Hepatocyte (in vitro differentiated cells): Measurements from ENCODE around the gene PLXNA3. TPM values are rescaled to one million over a fixed set of nuclear protein-coding genes. Genes with fewer than 3 reads are reported as not detected.

ENCODE experiments used
- DNase-seq: peaks from one replicate; pipeline ENCODE4 v3.0.0-alpha.2; 2016; ENCODE audit warnings: low spot score
- H2AFZ ChIP-seq: fragments of 200-600 bp; sonication (generic); 2 replicates; pipeline ENCODE4 v1.6.0; 2016; ENCODE audit warnings: antibody characterized with exemption, mild to moderate bottlenecking
- H3K27ac ChIP-seq: fragments of 200-600 bp; sonication (generic); 2 replicates; pipeline ENCODE4 v1.5.1; 2016; ENCODE audit warnings: mild to moderate bottlenecking
- H3K27me3 ChIP-seq: fragments of 200-600 bp; sonication (generic); 2 replicates; pipeline ENCODE4 v1.6.1; 2016
- H3K36me3 ChIP-seq: fragments of 200-600 bp; sonication (generic); replicated peaks from 2 replicates; pipeline ENCODE4 v1.5.1; 2016; ENCODE audit warnings: low read depth; ENCODE audit not compliant: insufficient read depth
- H3K4me1 ChIP-seq: fragments of 200-600 bp; sonication (generic); 2 replicates; pipeline ENCODE4 v1.5.1; 2016; ENCODE audit warnings: mild to moderate bottlenecking, moderate library complexity; ENCODE audit not compliant: insufficient read depth
- H3K4me2 ChIP-seq: fragments of 200-600 bp; sonication (generic); 2 replicates; pipeline ENCODE4 v1.6.0; 2016
- H3K4me3 ChIP-seq: fragments of 200-600 bp; sonication (generic); 2 replicates; pipeline ENCODE4 v1.5.1; 2016; ENCODE audit warnings: mild to moderate bottlenecking
- H3K79me2 ChIP-seq: fragments of 200-600 bp; sonication (generic); 2 replicates; pipeline ENCODE4 v1.6.0; 2017; ENCODE audit warnings: mild to moderate bottlenecking
- H3K9me2 ChIP-seq: fragments of 200-600 bp; sonication (generic); replicated peaks from 2 replicates; pipeline ENCODE4 v1.6.0; 2017; ENCODE audit warnings: mild to moderate bottlenecking; ENCODE audit not compliant: insufficient read depth
- H3K9me3 ChIP-seq: fragments of 200-600 bp; sonication (generic); 2 replicates; pipeline ENCODE4 v1.5.1; 2016; ENCODE audit warnings: low read depth, mild to moderate bottlenecking
- H4K20me1 ChIP-seq: fragments of 200-600 bp; sonication (generic); 2 replicates; pipeline ENCODE4 v1.6.0; 2016; ENCODE audit warnings: mild to moderate bottlenecking; ENCODE audit not compliant: insufficient read depth, poor library complexity, severe bottlenecking
- EZH2 ChIP-seq: fragments of 200-600 bp; sonication (generic); IDR thresholded peaks from 2 replicates; pipeline ENCODE4 v1.6.1; 2016; ENCODE audit warnings: antibody characterized with exemption, mild to moderate bottlenecking, borderline replicate concordance
- EZH2phosphoT487 ChIP-seq: fragments of 200-600 bp; sonication (generic); IDR thresholded peaks from one replicate; pipeline ENCODE4 v1.6.1; 2018; ENCODE audit warnings: antibody characterized with exemption, mild to moderate bottlenecking, low read depth, moderate library complexity; ENCODE audit not compliant: unreplicated experiment, severe bottlenecking
- WGBS: methylation state at CpG from one replicate; pipeline ENCODE4 v1.1.6; 2016; ENCODE audit warnings: low lambda C conversion rate; ENCODE audit errors: missing lambda C conversion rate; 5-methylcytosine and 5-hydroxymethylcytosine counted together
- polyA plus RNA-seq: library from polyadenylated mRNA; unstranded; fragments of >200 nt; fragmentation: Nextera tagmentation; extraction: Ambion mirVana; gene quantifications from 2 replicates; pipeline ENCODE4 v1.2.1, GENCODE V29; 2016
- total RNA-seq: library from RNA; depleted of rRNA; stranded (reverse); fragments of >200 nt; gene quantifications from 2 replicates; pipeline ENCODE4 v1.2.3, GENCODE V29; 2014
- TF ChIP-seq, protein P1 (sequence below): fragments of 200-600 bp; sonication (generic); IDR thresholded peaks from 2 replicates; pipeline ENCODE4 v1.5.1; 2016; ENCODE audit warnings: antibody characterized with exemption, mild to moderate bottlenecking; ENCODE audit not compliant: poor library complexity

Gene PLXNA3
- total and polyA plus RNA-seq, 2 experiments from 2014 or later: 14.1 to 28.7 TPM

DNA sequence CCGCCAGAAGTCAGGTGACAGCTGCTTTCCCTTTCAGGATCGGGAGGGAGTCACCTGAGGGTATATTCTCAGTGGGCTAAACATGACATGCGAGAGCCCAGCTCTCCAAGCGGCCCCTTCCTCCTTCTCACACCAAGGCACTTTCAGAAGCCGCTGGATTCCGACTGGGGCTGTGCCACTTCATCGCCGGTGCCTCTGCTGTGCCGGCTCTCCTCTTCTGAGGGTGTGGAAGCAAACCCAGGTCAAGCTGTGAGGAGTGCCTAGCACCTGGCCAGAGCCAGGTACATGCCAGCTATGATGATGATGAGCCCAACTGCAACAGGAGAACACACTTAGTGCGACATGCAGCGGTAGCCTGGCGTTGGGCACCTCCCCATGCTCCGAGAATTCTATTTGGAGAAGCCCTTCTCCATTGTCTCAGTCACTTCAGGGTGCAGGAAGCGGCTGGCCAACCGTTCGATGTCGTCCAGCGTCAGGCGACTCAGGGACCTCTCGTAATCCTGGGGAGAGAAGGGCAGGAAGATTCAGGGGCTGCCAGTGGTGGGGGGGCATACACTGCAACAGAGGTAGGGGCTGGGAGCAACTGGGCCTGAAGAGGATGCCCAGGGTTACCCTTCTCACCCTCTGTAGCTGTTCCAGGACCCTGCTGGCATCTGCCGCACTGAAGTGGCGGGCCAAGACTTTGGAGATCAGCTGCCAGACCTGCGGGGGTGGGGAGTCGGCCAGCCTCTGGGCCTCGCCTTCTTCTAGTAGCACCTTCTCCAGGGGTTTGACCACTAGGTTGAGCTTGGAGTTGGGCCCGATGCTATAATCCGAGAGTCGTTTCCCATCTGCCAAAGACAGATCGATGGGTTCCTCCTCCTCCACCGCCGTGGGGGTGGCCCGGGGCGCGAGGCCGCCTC, 27.3 kb downstream of the PLXNA3 start:
- Histone ChIP-seq H3K27ac (peak overlapping the region; percentile 81), H3K9me2 (no peaks in the 10 kb centered on the region), H3K36me3 (no peaks in the 10 kb centered on the region), H3K4me3 (no peak overlapping the region), H3K9me3 (no peaks in the 10 kb centered on the region), H3K27me3 (no peaks in the 10 kb centered on the region), H3K4me2 (peak overlapping the region; percentile 80), H2AFZ (no peak overlapping the region), H3K79me2 (peaks cover 5% of the 10 kb centered on the region), H3K4me1 (peaks cover 2% of the 10 kb centered on the region), H4K20me1 (no peaks in the 10 kb centered on the region)
- no peak for DNase-seq
- WGBS: 84% methylated on average over 34 of the region's 35 CpGs
- no peak for TF ChIP-seq EZH2

DNA sequence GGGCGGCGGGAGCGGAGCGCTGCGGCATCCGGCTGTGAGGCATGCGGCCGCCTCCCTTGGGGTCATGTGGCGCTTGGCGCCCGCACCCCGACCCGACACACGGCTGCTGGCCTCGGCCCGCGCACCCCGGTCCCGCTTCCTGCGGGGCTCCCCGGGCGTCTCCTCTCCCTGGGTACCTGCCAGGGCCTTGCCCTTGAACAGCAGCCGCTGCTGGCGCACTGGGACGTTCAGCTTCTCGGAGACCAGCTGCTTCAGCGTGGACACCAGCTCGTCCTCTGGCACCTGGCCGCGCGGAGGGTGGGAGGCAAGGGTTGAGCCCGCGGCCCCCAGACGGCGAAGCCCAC, 27.9 kb downstream of the PLXNA3 start:
- TF ChIP-seq EZH2phosphoT487 (no peak), EZH2 (no peak)
- TF ChIP-seq, protein P1, sequence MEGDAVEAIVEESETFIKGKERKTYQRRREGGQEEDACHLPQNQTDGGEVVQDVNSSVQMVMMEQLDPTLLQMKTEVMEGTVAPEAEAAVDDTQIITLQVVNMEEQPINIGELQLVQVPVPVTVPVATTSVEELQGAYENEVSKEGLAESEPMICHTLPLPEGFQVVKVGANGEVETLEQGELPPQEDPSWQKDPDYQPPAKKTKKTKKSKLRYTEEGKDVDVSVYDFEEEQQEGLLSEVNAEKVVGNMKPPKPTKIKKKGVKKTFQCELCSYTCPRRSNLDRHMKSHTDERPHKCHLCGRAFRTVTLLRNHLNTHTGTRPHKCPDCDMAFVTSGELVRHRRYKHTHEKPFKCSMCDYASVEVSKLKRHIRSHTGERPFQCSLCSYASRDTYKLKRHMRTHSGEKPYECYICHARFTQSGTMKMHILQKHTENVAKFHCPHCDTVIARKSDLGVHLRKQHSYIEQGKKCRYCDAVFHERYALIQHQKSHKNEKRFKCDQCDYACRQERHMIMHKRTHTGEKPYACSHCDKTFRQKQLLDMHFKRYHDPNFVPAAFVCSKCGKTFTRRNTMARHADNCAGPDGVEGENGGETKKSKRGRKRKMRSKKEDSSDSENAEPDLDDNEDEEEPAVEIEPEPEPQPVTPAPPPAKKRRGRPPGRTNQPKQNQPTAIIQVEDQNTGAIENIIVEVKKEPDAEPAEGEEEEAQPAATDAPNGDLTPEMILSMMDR: no peak
- no peaks in the 10 kb centered on the region for H3K9me2 ChIP-seq
- peaks cover 5% of the 10 kb centered on the region for H3K79me2 ChIP-seq
- H3K4me2 ChIP-seq: peak overlapping the region; percentile 80
- H3K36me3 ChIP-seq: no peaks in the 10 kb centered on the region
- WGBS: 53% methylated on average over 12 of the region's 35 CpGs
- H3K4me1 ChIP-seq: peaks cover 2% of the 10 kb centered on the region
- no peaks in the 10 kb centered on the region for H4K20me1 ChIP-seq
- H3K9me3 ChIP-seq: no peaks in the 10 kb centered on the region
- DNase-seq: peak; percentile 33
- H3K27ac ChIP-seq: peak overlapping the region; percentile 81
- H3K27me3 ChIP-seq: no peaks in the 10 kb centered on the region
- H3K4me3 ChIP-seq: peak overlapping the region; percentile 42
- no peak overlapping the region for H2AFZ ChIP-seq

DNA sequence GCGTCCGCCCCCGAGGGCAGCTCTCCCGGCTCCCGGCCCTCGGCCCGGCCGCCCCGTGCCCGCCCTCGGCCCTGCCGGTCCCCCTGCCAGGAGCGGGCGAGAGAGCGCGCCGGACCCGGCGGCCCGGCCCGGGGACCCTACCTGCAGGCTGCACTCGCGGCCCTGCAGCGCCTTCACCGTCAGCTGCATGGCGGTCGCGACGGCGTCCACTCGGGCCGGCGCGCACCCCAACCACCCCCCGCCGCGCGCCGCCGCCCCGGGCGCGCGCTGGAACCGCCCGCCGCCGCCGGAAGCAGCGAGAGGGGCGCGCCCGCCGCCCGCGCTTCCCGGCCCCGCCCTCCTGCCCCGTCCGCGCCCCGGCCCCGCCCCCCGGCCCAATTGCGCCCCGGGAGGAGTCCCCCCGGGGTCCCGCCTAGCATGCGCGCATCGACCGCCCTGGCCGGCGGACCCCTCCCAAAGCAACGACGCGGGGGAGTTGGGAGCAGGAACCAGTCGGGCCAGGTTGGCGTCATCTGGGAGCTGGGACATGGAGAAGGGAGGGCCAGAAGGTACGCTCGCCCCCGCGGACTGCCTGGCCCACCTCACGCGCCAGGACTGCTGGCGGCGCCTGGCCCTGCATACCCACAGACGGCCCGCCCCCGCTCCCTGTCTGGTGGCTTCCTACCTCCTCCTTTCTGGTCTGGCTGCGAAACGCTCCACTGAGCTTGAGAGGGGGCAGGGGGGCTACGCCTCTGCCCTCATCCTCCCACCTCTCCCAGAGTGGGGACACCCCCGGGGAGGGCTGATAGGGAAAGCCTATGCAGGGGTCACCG, 28.5 kb downstream of the PLXNA3 start, which contains the start of gene UBL4A:
Gene UBL4A, minus strand, starts transcription at position 220 of the 812 bp plus-strand sequence. Its CDS starts 31 bp downstream, at position 189.
- TF ChIP-seq, protein P1: no peak
- TF ChIP-seq EZH2phosphoT487: no peak
- TF ChIP-seq EZH2: no peak
- peak within 1 kb of the TSS; percentile 42 for H3K4me3 ChIP-seq
- no peaks in the 10 kb centered on the region for H3K27me3 ChIP-seq
- peaks cover 5% of the 10 kb centered on the region for H3K79me2 ChIP-seq
- H3K36me3 ChIP-seq: no peaks in the 10 kb centered on the region
- no peak within 1 kb of the TSS for H2AFZ ChIP-seq
- H4K20me1 ChIP-seq: no peaks in the 10 kb centered on the region
- no peaks in the 10 kb centered on the region for H3K9me2 ChIP-seq
- peaks cover 2% of the 10 kb centered on the region for H3K4me1 ChIP-seq
- DNase-seq: peak; percentile 83
- peak within 1 kb of the TSS; percentile 80 for H3K4me2 ChIP-seq
- 32% methylated on average over 16 of the region's 95 CpGs for WGBS
- peak within 1 kb of the TSS; percentile 86 for H3K27ac ChIP-seq
- no peaks in the 10 kb centered on the region for H3K9me3 ChIP-seq
